HG03432 (cell line): ENCODE data around the gene MRPL43.

Experiments used
- ATAC-seq: cut with Tn5 transposase; IDR thresholded peaks from one replicate; pipeline ENCODE4 v1.9.1; 2021; ENCODE audit warnings: mild to moderate bottlenecking, moderate library complexity; ENCODE audit not compliant: unreplicated experiment

The MRPL43 gene

GRCh38 chr10:100968863-100969186 is 18.5 kb downstream of the MRPL43 start:
- peak; percentile 17 for ATAC-seq

GRCh38 chr10:100968062-100968736 is 19.1 kb downstream of the MRPL43 start:
- ATAC-seq, result no peak

GRCh38 chr10:100967332-100967731 is 20.0 kb downstream of the MRPL43 start:
- ATAC-seq, result no peak

GRCh38 chr10:100966887-100967286 is 20.4 kb downstream of the MRPL43 start:
- ATAC-seq, result no peak

- no peak for ATAC-seq
These were observed 21.5 kb downstream of the MRPL43 start for GRCh38 chr10:100965820-100966219.

- no peak for ATAC-seq
These were observed 23.5 kb downstream of the MRPL43 start for GRCh38 chr10:100963826-100964225.

GRCh38 chr10:100962351-100963080 is 24.8 kb downstream of the MRPL43 start:
- ATAC-seq, result no peak

GRCh38 chr10:100960251-100960650 is 27.0 kb downstream of the MRPL43 start:
- no peak for ATAC-seq

GRCh38 chr10:100948916-100949315 is 38.4 kb downstream of the MRPL43 start:
- no peak for ATAC-seq

GRCh38 chr10:100945754-100946153 is 41.5 kb downstream of the MRPL43 start:
- ATAC-seq, result no peak

- no peak for ATAC-seq
These were observed 43.8 kb downstream of the MRPL43 start for GRCh38 chr10:100943508-100943907.

GRCh38 chr10:100942229-100942628 is 45.1 kb downstream of the MRPL43 start:
- no peak for ATAC-seq

- no peak for ATAC-seq
These were observed 47.4 kb downstream of the MRPL43 start for GRCh38 chr10:100939763-100940344.
